Measurements from ENCODE around the gene NSD2.

GRCh38 chr4:2006367-2006766 lies 135.2 kb downstream of the NSD2 start:
- TF ChIP-seq CTCF (IDR thresholded peaks at IDR 0.05) (no peak), POLR2A (IDR thresholded peaks at IDR 0.05) (no peak)
